Thymus (tissue), 11 donors: ENCODE results near the gene LARGE1. TPM values are rescaled to one million over a fixed set of nuclear protein-coding genes. Genes with fewer than 3 reads are reported as not detected.

Experiments
- DNase-seq, 9 donors: peaks; one replicate each; pipeline ENCODE4 v3.0.0-alpha.2; 2013; ENCODE audit warnings: low spot score in 9 of 9, low read depth in 6 of 9, missing footprints in 1 of 9
- H3K27ac ChIP-seq, 2 donors: one replicate each; pipeline ENCODE4 v1.5.1; 2013; ENCODE audit warnings: control low read depth in 1 of 2, low read depth in 1 of 2, low read length in 1 of 2, mild to moderate bottlenecking in 1 of 2, moderate library complexity in 1 of 2
- H3K27me3 ChIP-seq, 2 donors: one replicate each; pipeline ENCODE4 v1.5.1; 2013; ENCODE audit warnings: low read length in 1 of 2; ENCODE audit not compliant: control insufficient read depth in 2 of 2, insufficient read depth in 1 of 2
- H3K36me3 ChIP-seq, 2 donors: one replicate each; pipeline ENCODE4 v1.5.1; 2013; ENCODE audit warnings: low read length in 1 of 2, mild to moderate bottlenecking in 1 of 2, moderate library complexity in 1 of 2; ENCODE audit not compliant: control insufficient read depth in 2 of 2, insufficient read depth in 2 of 2
- H3K4me1 ChIP-seq, 2 donors: one replicate each; pipeline ENCODE4 v1.5.1; 2013; ENCODE audit warnings: low read length in 2 of 2; ENCODE audit not compliant: control insufficient read depth in 2 of 2, insufficient read depth in 2 of 2
- H3K4me3 ChIP-seq, 2 donors: one replicate each; pipeline ENCODE4 v1.5.1; 2013; ENCODE audit warnings: low read length in 2 of 2, control low read depth in 1 of 2, mild to moderate bottlenecking in 1 of 2
- H3K9me3 ChIP-seq, 2 donors: one replicate each; pipeline ENCODE4 v1.5.1; 2013; ENCODE audit warnings: low read length in 1 of 2, mild to moderate bottlenecking in 1 of 2; ENCODE audit not compliant: control insufficient read depth in 2 of 2, insufficient read depth in 1 of 2
- WGBS: extraction: QIAGEN DNeasy Blood & Tissue Kit; methylation state at CpG from one replicate; pipeline ENCODE4 v1.1.7; 2013; 5-methylcytosine and 5-hydroxymethylcytosine counted together
- polyA plus RNA-seq: library from polyadenylated mRNA; stranded (reverse); fragments of 200-250 nt; gene quantifications from one replicate; pipeline ENCODE4 v1.2.3, GENCODE V29; 2013
- total RNA-seq: library from RNA; stranded (reverse); fragments of 120-200 nt; gene quantifications from one replicate; pipeline ENCODE4 v1.2.4, GENCODE V29; 2013
- donor health status: healthy.

Gene LARGE1
- total and polyA plus RNA-seq, 2 donors, result 1.8 to 3.1 TPM

DNA sequence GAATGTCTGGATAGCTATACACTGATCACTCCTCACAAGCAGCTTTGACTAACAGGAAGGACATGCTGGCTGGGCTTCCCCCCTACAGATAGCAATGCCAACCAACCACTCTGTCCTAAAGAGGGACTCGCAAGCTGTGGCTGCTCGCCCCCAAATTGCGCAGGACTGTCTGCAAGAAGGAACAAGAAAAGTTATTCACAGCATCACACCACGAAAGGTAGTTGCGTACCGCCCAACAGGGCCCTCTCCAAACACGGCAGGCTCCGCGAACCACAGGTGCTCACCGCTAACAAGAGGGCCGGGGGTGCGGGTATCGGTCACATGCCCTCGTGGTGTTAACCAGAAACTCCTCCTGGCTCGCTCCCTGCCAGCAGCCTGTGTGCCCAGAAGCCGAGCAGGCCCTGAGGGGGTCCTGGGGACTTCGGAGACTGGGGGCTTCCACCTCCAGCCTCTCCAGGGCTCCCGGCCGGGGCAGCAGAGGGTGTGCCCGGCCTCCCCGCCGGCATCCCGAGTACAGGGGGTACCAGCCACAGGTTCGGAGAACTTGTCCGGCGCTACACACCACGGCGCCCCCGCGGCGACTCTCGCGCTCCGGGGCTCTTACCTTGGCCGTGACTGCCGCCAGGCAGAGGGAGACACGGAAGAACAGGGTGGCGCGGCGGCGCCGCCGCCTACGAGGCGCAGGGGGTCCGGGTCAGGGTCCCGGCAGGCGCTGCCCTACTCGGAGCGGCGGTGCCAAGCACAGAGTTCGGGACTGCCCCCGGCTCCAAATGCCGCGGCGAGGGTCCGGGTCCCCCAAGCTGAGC is 682 bp downstream of the LARGE1 start:
- peaks cover 0 to 3% of the 10 kb centered on the region in 2 donors for H3K4me1 ChIP-seq

DNA sequence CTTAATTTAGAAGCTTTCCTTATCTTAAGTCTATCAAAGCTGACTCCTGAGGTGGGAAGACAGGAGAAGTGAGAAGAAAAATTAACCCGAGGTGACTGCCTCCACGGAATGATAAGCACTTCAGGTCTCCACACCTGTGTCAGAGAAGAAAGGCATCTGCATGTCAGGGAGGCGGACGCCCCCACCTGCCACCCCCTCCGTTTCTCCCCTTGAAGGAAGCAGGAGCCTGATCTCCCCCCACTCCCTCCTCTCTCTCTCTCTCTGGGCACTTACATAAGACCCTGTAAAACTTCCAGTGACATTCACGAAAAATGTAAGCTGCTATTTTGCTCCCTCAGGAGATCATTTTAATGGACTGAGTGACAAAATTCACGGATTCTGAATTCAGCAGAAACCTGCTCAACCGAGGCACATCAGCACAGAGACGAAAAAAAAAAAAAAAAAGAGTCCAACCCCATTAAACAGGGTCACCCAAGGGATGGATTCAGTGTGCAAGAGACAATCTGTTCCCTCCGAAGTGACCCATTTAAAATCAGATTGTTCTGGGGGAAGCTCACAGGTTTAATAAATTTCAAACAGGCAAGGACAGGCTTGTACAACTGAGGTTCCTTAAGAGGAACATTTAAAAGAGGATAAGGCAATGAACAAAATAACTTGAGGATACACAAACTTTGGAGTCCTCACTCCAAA is 1.5 kb downstream of the LARGE1 start:
- no peak overlapping the region for H3K27ac ChIP-seq
- peaks cover 0 to 1% of the 10 kb centered on the region in 2 donors for H3K9me3 ChIP-seq
- peaks cover 0 to 3% of the 10 kb centered on the region in 2 donors for H3K4me1 ChIP-seq
- 39% methylated on average over 10 of the region's 10 CpGs for WGBS
- peaks cover 46 to 49% of the 10 kb centered on the region in 2 donors for H3K27me3 ChIP-seq
- no peaks in the 10 kb centered on the region for H3K36me3 ChIP-seq
- DNase-seq, result no peak
- peak overlapping the region in 1 of 2 donors; percentile 27 for H3K4me3 ChIP-seq

More for the DNA sequence above, 682 bp downstream of the LARGE1 start:
- no peak for DNase-seq
- no peak overlapping the region for H3K27ac ChIP-seq
- H3K4me3 ChIP-seq, result peak overlapping the region; percentile 27 to 49
- peaks cover 0 to 1% of the 10 kb centered on the region in 2 donors for H3K9me3 ChIP-seq
- no peaks in the 10 kb centered on the region for H3K36me3 ChIP-seq
- peaks cover 46 to 51% of the 10 kb centered on the region in 2 donors for H3K27me3 ChIP-seq
- WGBS, result 2% methylated on average over 57 of the region's 57 CpGs

DNA sequence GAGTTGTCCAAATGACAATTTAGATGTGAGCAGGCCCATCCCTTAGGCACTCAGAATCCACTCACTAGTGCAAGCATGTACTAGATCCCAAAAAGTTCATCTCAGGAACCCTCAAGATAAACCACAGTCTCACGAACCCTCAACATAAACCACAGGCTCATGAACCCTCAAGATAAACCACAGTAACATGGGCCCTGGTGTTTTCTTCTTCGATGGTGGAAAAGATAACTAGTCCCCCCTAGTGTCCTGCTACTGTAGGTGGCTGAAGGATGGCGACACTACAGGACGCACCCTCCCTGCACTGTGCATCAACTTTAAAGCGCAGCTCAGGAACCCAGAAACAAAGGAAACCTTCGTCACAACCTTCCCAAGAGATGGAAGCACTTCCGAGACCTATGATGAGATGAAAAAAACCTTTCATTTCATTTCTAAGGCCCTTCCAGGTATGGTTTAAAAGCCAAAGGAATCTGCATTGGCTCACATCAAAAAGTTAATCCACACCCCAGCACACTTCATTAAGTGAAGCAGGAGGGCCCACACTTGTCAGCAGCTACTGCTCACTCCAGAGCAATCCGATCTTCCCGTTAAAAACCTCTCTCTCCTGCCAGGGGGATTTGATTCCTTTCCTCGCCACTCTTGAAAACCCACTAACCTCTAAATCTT is 2.4 kb downstream of the LARGE1 start:
- Histone ChIP-seq H3K36me3 (no peaks in the 10 kb centered on the region), H3K27ac (no peak overlapping the region), H3K27me3 (peaks cover 42% of the 10 kb centered on the region in 2 donors), H3K4me1 (peaks cover 0 to 3% of the 10 kb centered on the region in 2 donors), H3K4me3 (no peak overlapping the region), H3K9me3 (peaks cover 0 to 1% of the 10 kb centered on the region in 2 donors)
- DNase-seq, result no peak
- WGBS, result 55% methylated on average over 10 of the region's 10 CpGs

DNA sequence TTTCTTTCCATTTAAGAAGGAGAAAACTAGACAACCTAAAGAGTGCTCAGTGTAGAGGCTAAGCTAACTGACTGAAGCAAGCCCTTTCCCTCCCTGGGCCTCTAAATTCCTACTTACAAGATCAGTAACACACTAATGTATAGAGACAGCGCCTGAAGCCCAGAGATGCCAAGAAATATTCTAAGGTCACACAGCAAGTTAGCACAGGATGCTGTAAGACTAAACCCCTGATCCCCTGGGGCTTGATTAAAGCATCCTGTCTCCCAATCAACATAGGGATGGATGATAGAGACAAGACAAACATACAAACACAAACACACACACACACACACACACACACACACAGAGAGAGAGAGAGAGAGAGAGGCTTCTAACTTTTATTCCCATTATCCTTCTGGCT is 5.6 kb downstream of the LARGE1 start:
- H3K27ac ChIP-seq, result no peak overlapping the region
- peaks cover 12 to 17% of the 10 kb centered on the region in 2 donors for H3K27me3 ChIP-seq
- no peaks in the 10 kb centered on the region for H3K36me3 ChIP-seq
- 85% methylated on average over 1 of the region's 1 CpG for WGBS
- H3K4me1 ChIP-seq, result no peaks in the 10 kb centered on the region
- no peak overlapping the region for H3K4me3 ChIP-seq
- H3K9me3 ChIP-seq, result no peaks in the 10 kb centered on the region
- DNase-seq, result no peak

DNA sequence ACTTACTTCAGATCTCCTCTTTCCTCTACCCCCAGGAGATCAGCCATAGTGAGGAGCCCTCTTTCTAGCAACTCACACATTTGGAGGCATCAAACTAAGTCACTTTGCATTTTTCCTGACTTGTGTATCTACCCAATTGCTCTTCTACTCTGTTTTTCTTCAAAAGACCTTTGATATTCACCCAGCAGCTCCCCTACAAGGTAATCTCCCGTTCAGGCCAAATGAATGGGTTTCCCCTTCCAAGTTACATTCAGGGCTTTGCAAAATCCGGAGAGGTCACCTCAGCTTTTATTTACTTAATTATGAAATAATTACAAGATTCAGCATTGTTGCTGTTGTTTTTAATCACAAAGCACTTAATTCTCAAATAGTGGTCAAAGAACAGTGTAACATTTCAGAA is 6.1 kb downstream of the LARGE1 start:
- Histone ChIP-seq H3K9me3 (no peaks in the 10 kb centered on the region), H3K4me1 (no peaks in the 10 kb centered on the region), H3K27ac (no peak overlapping the region), H3K4me3 (no peak overlapping the region), H3K36me3 (no peaks in the 10 kb centered on the region), H3K27me3 (peaks cover 7 to 11% of the 10 kb centered on the region in 2 donors)
- WGBS, result 86% methylated on average over 2 of the region's 2 CpGs
- no peak for DNase-seq

DNA sequence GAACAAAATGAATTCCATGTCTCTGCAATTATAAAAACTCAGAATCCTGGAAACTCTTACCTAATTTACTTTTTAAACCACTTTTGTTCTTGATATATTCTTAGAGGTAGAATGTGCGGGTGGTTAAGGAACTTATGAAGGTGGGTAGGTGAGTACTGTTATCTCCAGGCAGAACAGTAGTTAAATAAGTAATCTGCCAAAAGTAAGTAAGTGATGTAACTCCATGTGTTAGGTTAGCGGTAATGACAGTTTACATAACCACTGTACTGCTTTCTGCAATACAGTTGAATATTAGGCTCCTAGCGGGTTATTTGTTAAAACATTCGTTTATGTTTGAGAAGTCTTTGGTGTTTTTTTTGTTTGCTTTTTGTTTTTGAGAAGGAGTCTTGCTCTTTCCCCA is 7.1 kb downstream of the LARGE1 start:
- no peaks in the 10 kb centered on the region for H3K36me3 ChIP-seq
- no peak for DNase-seq
- no peak overlapping the region for H3K27ac ChIP-seq
- no peak overlapping the region for H3K4me3 ChIP-seq
- peaks cover 5 to 6% of the 10 kb centered on the region in 2 donors for H3K27me3 ChIP-seq
- 95% methylated on average over 4 of the region's 4 CpGs for WGBS
- H3K9me3 ChIP-seq, result no peaks in the 10 kb centered on the region
- no peaks in the 10 kb centered on the region for H3K4me1 ChIP-seq

DNA sequence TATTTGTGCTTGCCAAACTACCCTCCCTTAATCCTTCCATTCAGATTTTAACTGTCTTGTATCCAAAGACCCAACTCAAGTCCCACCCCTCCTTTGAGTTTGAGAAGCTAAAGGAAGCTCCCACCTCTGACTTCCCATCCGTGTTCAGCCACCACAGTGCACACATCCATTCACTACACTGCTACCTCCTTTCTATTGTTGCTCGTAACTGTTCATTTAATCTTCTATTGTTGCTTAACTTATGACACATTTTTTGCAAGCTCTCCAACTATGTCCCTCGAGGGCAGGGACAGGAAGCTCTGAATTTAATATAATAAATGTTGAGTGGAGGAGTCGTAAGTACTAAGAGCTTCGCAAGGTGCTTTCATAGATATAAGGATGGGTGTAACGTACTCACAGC is 10.4 kb downstream of the LARGE1 start:
- H3K36me3 ChIP-seq, result no peaks in the 10 kb centered on the region
- H3K27me3 ChIP-seq, result no peaks in the 10 kb centered on the region
- H3K27ac ChIP-seq, result no peak overlapping the region
- WGBS, result 90% methylated on average over 6 of the region's 6 CpGs
- H3K9me3 ChIP-seq, result no peaks in the 10 kb centered on the region
- no peaks in the 10 kb centered on the region for H3K4me1 ChIP-seq
- DNase-seq, result no peak
- H3K4me3 ChIP-seq, result no peak overlapping the region

DNA sequence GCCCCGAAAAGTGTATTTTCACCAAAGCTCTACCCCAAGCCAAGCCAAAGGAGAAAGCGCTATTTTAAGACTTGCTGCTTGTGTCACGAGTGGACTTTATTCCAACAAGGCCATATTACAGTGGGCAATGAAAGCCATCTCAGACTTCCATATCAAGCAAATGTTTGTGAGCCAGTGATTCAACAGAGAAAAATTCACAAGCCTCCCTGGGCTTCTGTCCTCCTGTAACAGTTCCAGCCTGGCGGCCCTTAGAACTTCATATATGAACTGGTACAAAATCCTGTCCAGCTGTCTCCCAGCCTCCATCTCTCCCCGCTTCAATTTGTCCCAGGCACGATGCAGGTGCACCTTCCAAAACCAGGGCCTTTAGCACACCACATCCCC is 11.2 kb downstream of the LARGE1 start:
- Histone ChIP-seq H3K36me3 (no peaks in the 10 kb centered on the region), H3K27ac (no peak overlapping the region), H3K4me3 (no peak overlapping the region), H3K9me3 (no peaks in the 10 kb centered on the region), H3K27me3 (no peaks in the 10 kb centered on the region), H3K4me1 (no peaks in the 10 kb centered on the region)
- no peak for DNase-seq
- WGBS, result 96% methylated on average over 6 of the region's 6 CpGs
